ENCODE measurements around the gene RHOBTB1. TPM values are rescaled to one million over a fixed set of nuclear protein-coding genes. Genes with fewer than 3 reads are reported as not detected.
"Not testable (repeated sequence)": the region's sequence is repeated elsewhere in the genome, so short reads cannot be mapped to it uniquely, and the experiment has no call there.

The RHOBTB1 gene
- total and polyA plus RNA-seq, 4 donors = 5.1 to 22.8 (median 12.2) TPM

- DNase-seq (no peak), ATAC-seq (ENCODE audit: low FRiP score) (no peak)
- Histone ChIP-seq H3K4me3 (ENCODE audit: low read length in 2 of 2) (no peak overlapping the region), H3K4me1 (ENCODE audit: control insufficient read depth in 1 of 2, insufficient read depth in 2 of 2, low read length in 2 of 2) (no peaks in the 10 kb centered on the region), H3K9me3 (ENCODE audit: control insufficient read depth, low read length) (no peaks in the 10 kb centered on the region), H3K36me3 (ENCODE audit: control insufficient read depth in 1 of 2, insufficient read depth in 2 of 2, low read length in 1 of 2) (no peaks in the 10 kb centered on the region), H3K27me3 (ENCODE audit: control insufficient read depth in 1 of 2, insufficient read depth in 2 of 2, low read length in 1 of 2) (no peaks in the 10 kb centered on the region), H3K27ac (ENCODE audit: low read depth in 1 of 2, low read length in 2 of 2) (no peak overlapping the region)
- WGBS, 2 donors = 46 to 58% methylated on average over 7 of the region's 7 CpGs
- intact Hi-C loops (cut with DNase I) = no loop called here
Measured at GRCh38 chr10:60978287-60979115, 34.5 kb upstream of the RHOBTB1 start.

GRCh38 chr10:60977161-60978122 lies 33.5 kb upstream of the RHOBTB1 start:
- no peaks in the 10 kb centered on the region for H3K4me1 ChIP-seq (ENCODE audit: control insufficient read depth in 1 of 2, insufficient read depth in 2 of 2, low read length in 2 of 2)
- H3K4me3 ChIP-seq (ENCODE audit: low read length in 2 of 2) = no peak overlapping the region
- H3K27ac ChIP-seq (ENCODE audit: low read depth in 1 of 2, low read length in 2 of 2) = no peak overlapping the region
- no peaks in the 10 kb centered on the region for H3K36me3 ChIP-seq (ENCODE audit: control insufficient read depth in 1 of 2, insufficient read depth in 2 of 2, low read length in 1 of 2)
- intact Hi-C loops (cut with DNase I) = no loop called here
- DNase-seq = no peak
- no peaks in the 10 kb centered on the region for H3K9me3 ChIP-seq (ENCODE audit: control insufficient read depth, low read length)
- ATAC-seq (ENCODE audit: low FRiP score) = no peak
- H3K27me3 ChIP-seq (ENCODE audit: control insufficient read depth in 1 of 2, insufficient read depth in 2 of 2, low read length in 1 of 2) = no peaks in the 10 kb centered on the region
- 91 to 93% methylated on average over 2 of the region's 2 CpGs for WGBS, 2 donors

GRCh38 chr10:60976687-60977086 lies 32.7 kb upstream of the RHOBTB1 start:
- H3K4me3 ChIP-seq (ENCODE audit: low read length in 2 of 2) = no peak overlapping the region
- no peaks in the 10 kb centered on the region for H3K36me3 ChIP-seq (ENCODE audit: control insufficient read depth in 1 of 2, insufficient read depth in 2 of 2, low read length in 1 of 2)
- H3K27me3 ChIP-seq (ENCODE audit: control insufficient read depth in 1 of 2, insufficient read depth in 2 of 2, low read length in 1 of 2) = no peaks in the 10 kb centered on the region
- 84 to 91% methylated on average over 2 of the region's 2 CpGs for WGBS, 2 donors
- no peak overlapping the region for H3K27ac ChIP-seq (ENCODE audit: low read depth in 1 of 2, low read length in 2 of 2)
- H3K4me1 ChIP-seq (ENCODE audit: control insufficient read depth in 1 of 2, insufficient read depth in 2 of 2, low read length in 2 of 2) = no peaks in the 10 kb centered on the region
- intact Hi-C loops (cut with DNase I) = no loop called here
- no peaks in the 10 kb centered on the region for H3K9me3 ChIP-seq (ENCODE audit: control insufficient read depth, low read length)
- ATAC-seq (ENCODE audit: low FRiP score) (no peak), DNase-seq (no peak)

- Histone ChIP-seq H3K27me3 (ENCODE audit: control insufficient read depth in 1 of 2, insufficient read depth in 2 of 2, low read length in 1 of 2) (no peaks in the 10 kb centered on the region), H3K27ac (ENCODE audit: low read depth in 1 of 2, low read length in 2 of 2) (no peak overlapping the region), H3K4me3 (ENCODE audit: low read length in 2 of 2) (no peak overlapping the region), H3K9me3 (ENCODE audit: control insufficient read depth, low read length) (no peaks in the 10 kb centered on the region), H3K36me3 (ENCODE audit: control insufficient read depth in 1 of 2, insufficient read depth in 2 of 2, low read length in 1 of 2) (no peaks in the 10 kb centered on the region), H3K4me1 (ENCODE audit: control insufficient read depth in 1 of 2, insufficient read depth in 2 of 2, low read length in 2 of 2) (no peaks in the 10 kb centered on the region)
- WGBS, 2 donors = 41 to 52% methylated on average over 1 of the region's 1 CpG
- DNase-seq (no peak), ATAC-seq (ENCODE audit: low FRiP score) (no peak)
- intact Hi-C loops (cut with DNase I) = no loop called here
Measured at GRCh38 chr10:60975716-60976115, 31.7 kb upstream of the RHOBTB1 start.

- H3K27me3 ChIP-seq (ENCODE audit: control insufficient read depth in 1 of 2, insufficient read depth in 2 of 2, low read length in 1 of 2) = no peaks in the 10 kb centered on the region
- no peaks in the 10 kb centered on the region for H3K36me3 ChIP-seq (ENCODE audit: control insufficient read depth in 1 of 2, insufficient read depth in 2 of 2, low read length in 1 of 2)
- no peaks in the 10 kb centered on the region for H3K4me1 ChIP-seq (ENCODE audit: control insufficient read depth in 1 of 2, insufficient read depth in 2 of 2, low read length in 2 of 2)
- 46 to 55% methylated on average over 3 of the region's 3 CpGs for WGBS, 2 donors
- H3K4me3 ChIP-seq (ENCODE audit: low read length in 2 of 2) = no peak overlapping the region
- H3K9me3 ChIP-seq (ENCODE audit: control insufficient read depth, low read length) = no peaks in the 10 kb centered on the region
- H3K27ac ChIP-seq (ENCODE audit: low read depth in 1 of 2, low read length in 2 of 2) = no peak overlapping the region
- DNase-seq (no peak), ATAC-seq (ENCODE audit: low FRiP score) (no peak)
- intact Hi-C loops (cut with DNase I) = no loop called here
Measured at GRCh38 chr10:60974463-60975149, 30.6 kb upstream of the RHOBTB1 start.

GRCh38 chr10:60973086-60973485 lies 29.1 kb upstream of the RHOBTB1 start:
- no peaks in the 10 kb centered on the region for H3K9me3 ChIP-seq (ENCODE audit: control insufficient read depth, low read length)
- intact Hi-C loops (cut with DNase I) = no loop called here
- no peaks in the 10 kb centered on the region for H3K36me3 ChIP-seq (ENCODE audit: control insufficient read depth in 1 of 2, insufficient read depth in 2 of 2, low read length in 1 of 2)
- 93 to 94% methylated on average over 2 of the region's 2 CpGs for WGBS, 2 donors
- no peak for DNase-seq
- no peaks in the 10 kb centered on the region for H3K27me3 ChIP-seq (ENCODE audit: control insufficient read depth in 1 of 2, insufficient read depth in 2 of 2, low read length in 1 of 2)
- no peak for ATAC-seq (ENCODE audit: low FRiP score)
- H3K4me3 ChIP-seq (ENCODE audit: low read length in 2 of 2) = no peak overlapping the region
- H3K27ac ChIP-seq (ENCODE audit: low read depth in 1 of 2, low read length in 2 of 2) = no peak overlapping the region
- H3K4me1 ChIP-seq (ENCODE audit: control insufficient read depth in 1 of 2, insufficient read depth in 2 of 2, low read length in 2 of 2) = no peaks in the 10 kb centered on the region

- ATAC-seq (ENCODE audit: low FRiP score); DNase-seq; intact Hi-C loops (cut with DNase I); H3K4me1 ChIP-seq (ENCODE audit: control insufficient read depth in 1 of 2, insufficient read depth in 2 of 2, low read length in 2 of 2); H3K36me3 ChIP-seq (ENCODE audit: control insufficient read depth in 1 of 2, insufficient read depth in 2 of 2, low read length in 1 of 2); H3K27ac ChIP-seq (ENCODE audit: low read depth in 1 of 2, low read length in 2 of 2); H3K27me3 ChIP-seq (ENCODE audit: control insufficient read depth in 1 of 2, insufficient read depth in 2 of 2, low read length in 1 of 2); H3K9me3 ChIP-seq (ENCODE audit: control insufficient read depth, low read length); H3K4me3 ChIP-seq (ENCODE audit: low read length in 2 of 2): not testable (repeated sequence)
- WGBS, 2 donors = 86 to 96% methylated on average over 2 of the region's 2 CpGs
Measured at GRCh38 chr10:60972181-60972580, 28.2 kb upstream of the RHOBTB1 start.

- no peaks in the 10 kb centered on the region for H3K36me3 ChIP-seq (ENCODE audit: control insufficient read depth in 1 of 2, insufficient read depth in 2 of 2, low read length in 1 of 2)
- 88 to 91% methylated on average over 3 of the region's 3 CpGs for WGBS, 2 donors
- no peak for ATAC-seq (ENCODE audit: low FRiP score)
- intact Hi-C loops (cut with DNase I) = no loop called here
- no peaks in the 10 kb centered on the region for H3K9me3 ChIP-seq (ENCODE audit: control insufficient read depth, low read length)
- H3K27me3 ChIP-seq (ENCODE audit: control insufficient read depth in 1 of 2, insufficient read depth in 2 of 2, low read length in 1 of 2) = no peaks in the 10 kb centered on the region
- DNase-seq = no peak
- H3K4me1 ChIP-seq (ENCODE audit: control insufficient read depth in 1 of 2, insufficient read depth in 2 of 2, low read length in 2 of 2) = no peaks in the 10 kb centered on the region
- no peak overlapping the region for H3K27ac ChIP-seq (ENCODE audit: low read depth in 1 of 2, low read length in 2 of 2)
- no peak overlapping the region for H3K4me3 ChIP-seq (ENCODE audit: low read length in 2 of 2)
Measured at GRCh38 chr10:60970526-60970925, 26.5 kb upstream of the RHOBTB1 start.
